ENCODE measurements around the gene CCR7.

The CCR7 gene

GRCh38 chr17:40598619-40599467 is 33.6 kb upstream of the CCR7 start:
- TF ChIP-seq YY1 (IDR thresholded peaks at IDR 0.05; ENCODE audit: low read depth): no peak

- TF ChIP-seq EGR1 (IDR thresholded peaks at IDR 0.05) (no peak), EP300 (IDR thresholded peaks at IDR 0.05; ENCODE audit: borderline replicate concordance) (no peak), ZBTB7A (IDR thresholded peaks at IDR 0.05; ENCODE audit: low read depth) (no peak), YY1 (IDR thresholded peaks at IDR 0.05; ENCODE audit: low read depth) (no peak)
- TF ChIP-seq, protein P1, sequence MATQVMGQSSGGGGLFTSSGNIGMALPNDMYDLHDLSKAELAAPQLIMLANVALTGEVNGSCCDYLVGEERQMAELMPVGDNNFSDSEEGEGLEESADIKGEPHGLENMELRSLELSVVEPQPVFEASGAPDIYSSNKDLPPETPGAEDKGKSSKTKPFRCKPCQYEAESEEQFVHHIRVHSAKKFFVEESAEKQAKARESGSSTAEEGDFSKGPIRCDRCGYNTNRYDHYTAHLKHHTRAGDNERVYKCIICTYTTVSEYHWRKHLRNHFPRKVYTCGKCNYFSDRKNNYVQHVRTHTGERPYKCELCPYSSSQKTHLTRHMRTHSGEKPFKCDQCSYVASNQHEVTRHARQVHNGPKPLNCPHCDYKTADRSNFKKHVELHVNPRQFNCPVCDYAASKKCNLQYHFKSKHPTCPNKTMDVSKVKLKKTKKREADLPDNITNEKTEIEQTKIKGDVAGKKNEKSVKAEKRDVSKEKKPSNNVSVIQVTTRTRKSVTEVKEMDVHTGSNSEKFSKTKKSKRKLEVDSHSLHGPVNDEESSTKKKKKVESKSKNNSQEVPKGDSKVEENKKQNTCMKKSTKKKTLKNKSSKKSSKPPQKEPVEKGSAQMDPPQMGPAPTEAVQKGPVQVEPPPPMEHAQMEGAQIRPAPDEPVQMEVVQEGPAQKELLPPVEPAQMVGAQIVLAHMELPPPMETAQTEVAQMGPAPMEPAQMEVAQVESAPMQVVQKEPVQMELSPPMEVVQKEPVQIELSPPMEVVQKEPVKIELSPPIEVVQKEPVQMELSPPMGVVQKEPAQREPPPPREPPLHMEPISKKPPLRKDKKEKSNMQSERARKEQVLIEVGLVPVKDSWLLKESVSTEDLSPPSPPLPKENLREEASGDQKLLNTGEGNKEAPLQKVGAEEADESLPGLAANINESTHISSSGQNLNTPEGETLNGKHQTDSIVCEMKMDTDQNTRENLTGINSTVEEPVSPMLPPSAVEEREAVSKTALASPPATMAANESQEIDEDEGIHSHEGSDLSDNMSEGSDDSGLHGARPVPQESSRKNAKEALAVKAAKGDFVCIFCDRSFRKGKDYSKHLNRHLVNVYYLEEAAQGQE (IDR thresholded peaks at IDR 0.05; ENCODE audit: low read depth): no peak
Observed at GRCh38 chr17:40598301-40598618, 33.0 kb upstream of the CCR7 start.

DNA sequence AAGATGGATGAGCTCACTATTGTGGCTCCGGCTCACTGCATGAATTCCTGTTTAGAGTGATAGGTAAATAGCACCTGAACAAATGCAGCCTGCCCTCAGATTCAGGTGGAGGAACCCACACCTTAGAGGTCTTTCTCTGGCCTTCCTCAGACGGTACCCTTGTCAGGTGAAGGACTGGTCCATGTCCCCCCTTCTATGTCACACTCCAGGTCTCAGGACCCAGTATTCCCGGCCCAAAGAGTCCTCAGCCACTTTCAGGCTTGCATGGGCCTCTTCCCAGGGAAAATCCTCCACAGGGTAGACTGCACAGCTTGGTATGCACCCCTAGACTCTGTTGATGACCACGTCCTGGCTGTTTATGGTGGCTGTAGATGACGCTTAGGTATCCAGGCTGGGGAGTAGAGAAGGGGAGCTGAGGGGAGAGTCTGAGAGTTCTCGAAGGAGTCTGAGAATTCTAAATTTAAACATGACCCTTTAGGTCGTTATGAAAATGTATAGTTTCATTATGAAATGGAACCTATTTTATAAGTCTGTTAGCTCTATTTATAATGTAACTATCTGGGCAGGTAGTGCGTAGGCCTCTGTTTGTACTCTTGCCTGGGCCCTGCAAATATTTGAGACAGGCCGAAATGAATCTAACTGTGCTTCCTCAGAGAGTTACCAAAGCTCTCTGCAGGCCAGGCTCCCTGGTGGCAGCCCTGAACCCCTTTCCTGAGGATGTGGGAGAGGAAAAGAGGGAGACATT is 32.5 kb upstream of the CCR7 start:
- TF ChIP-seq EGR1 (IDR thresholded peaks at IDR 0.05) (no peak), TAF1 (IDR thresholded peaks at IDR 0.05; ENCODE audit: low read depth) (no peak), ZBTB7A (IDR thresholded peaks at IDR 0.05; ENCODE audit: low read depth) (no peak), CREB1 (IDR thresholded peaks at IDR 0.05; ENCODE audit: low read depth) (no peak), FOXM1 (IDR thresholded peaks at IDR 0.05; ENCODE audit: borderline replicate concordance, low read depth) (no peak), EP300 (IDR thresholded peaks at IDR 0.05; ENCODE audit: borderline replicate concordance) (no peak), MAX (IDR thresholded peaks at IDR 0.05) (no peak), TCF12 (IDR thresholded peaks at IDR 0.05; ENCODE audit: low read depth) (no peak), NFIC (IDR thresholded peaks at IDR 0.05) (no peak), TEAD4 (IDR thresholded peaks at IDR 0.05) (no peak), CEBPB (IDR thresholded peaks at IDR 0.05) (no peak)
- TF ChIP-seq, protein P2, sequence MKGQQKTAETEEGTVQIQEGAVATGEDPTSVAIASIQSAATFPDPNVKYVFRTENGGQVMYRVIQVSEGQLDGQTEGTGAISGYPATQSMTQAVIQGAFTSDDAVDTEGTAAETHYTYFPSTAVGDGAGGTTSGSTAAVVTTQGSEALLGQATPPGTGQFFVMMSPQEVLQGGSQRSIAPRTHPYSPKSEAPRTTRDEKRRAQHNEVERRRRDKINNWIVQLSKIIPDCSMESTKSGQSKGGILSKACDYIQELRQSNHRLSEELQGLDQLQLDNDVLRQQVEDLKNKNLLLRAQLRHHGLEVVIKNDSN (IDR thresholded peaks at IDR 0.05): no peak
- TF ChIP-seq, protein P1 (IDR thresholded peaks at IDR 0.05; ENCODE audit: low read depth): no peak

- TF ChIP-seq FOXM1 (IDR thresholded peaks at IDR 0.05; ENCODE audit: borderline replicate concordance, low read depth) (no peak), EP300 (IDR thresholded peaks at IDR 0.05; ENCODE audit: borderline replicate concordance) (no peak), YY1 (IDR thresholded peaks at IDR 0.05; ENCODE audit: low read depth) (no peak), RAD21 (IDR thresholded peaks at IDR 0.05; ENCODE audit: low read depth) (no peak), MAX (IDR thresholded peaks at IDR 0.05) (no peak), CEBPB (IDR thresholded peaks at IDR 0.05) (no peak), EGR1 (IDR thresholded peaks at IDR 0.05) (no peak), TCF12 (IDR thresholded peaks at IDR 0.05; ENCODE audit: low read depth) (no peak), CREB1 (IDR thresholded peaks at IDR 0.05; ENCODE audit: low read depth) (no peak), ZBTB7A (IDR thresholded peaks at IDR 0.05; ENCODE audit: low read depth) (no peak), TAF1 (IDR thresholded peaks at IDR 0.05; ENCODE audit: low read depth) (no peak), TEAD4 (IDR thresholded peaks at IDR 0.05) (no peak)
- TF ChIP-seq, protein P2 (IDR thresholded peaks at IDR 0.05): no peak
- TF ChIP-seq, protein P1 (IDR thresholded peaks at IDR 0.05; ENCODE audit: low read depth): no peak
Observed at GRCh38 chr17:40597156-40597555, 31.9 kb upstream of the CCR7 start.

Data from Ishikawa (cell line).